Measurements from ENCODE around the gene PIGK. TPM values are rescaled to one million over a fixed set of nuclear protein-coding genes. Genes with fewer than 3 reads are reported as not detected.

Gene PIGK
- total RNA-seq, 4 donors from 2014 or later: 15.3 to 27.2 (median 20.9) TPM

DNA sequence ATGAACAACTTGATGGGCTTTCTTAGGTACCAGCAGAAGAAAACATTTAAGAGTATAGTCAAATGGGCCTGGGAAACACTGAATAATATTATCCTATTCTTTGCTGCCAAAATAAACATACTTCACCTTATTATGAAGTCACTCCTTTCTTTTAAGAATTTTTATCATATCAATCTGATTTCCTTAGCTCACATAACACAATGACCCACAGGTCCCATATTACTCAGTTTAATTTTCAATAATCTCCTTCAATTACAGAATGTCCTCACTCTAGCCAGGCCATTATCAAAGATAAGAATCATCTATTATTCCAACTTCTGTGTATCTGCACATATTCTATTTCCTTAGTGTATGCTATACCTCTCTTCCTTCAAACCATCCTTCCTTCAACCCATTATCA lies 63.0 kb downstream of the PIGK start:
- no peak overlapping the region for H3K27ac ChIP-seq
- DNase-seq (ENCODE audit: low spot score in 2 of 2): no peak
- TF ChIP-seq POLR2A (IDR thresholded peaks at IDR 0.05) (no peak), CTCF (IDR thresholded peaks at IDR 0.05) (no peak), EP300 (IDR thresholded peaks at IDR 0.05) (no peak)
- peaks cover 0 to 51% (median 6%) of the 10 kb centered on the region in 3 donors for H3K36me3 ChIP-seq
- no peaks in the 10 kb centered on the region for H3K27me3 ChIP-seq
- H3K4me1 ChIP-seq: no peaks in the 10 kb centered on the region
- peaks cover 0 to 4% (median 0%) of the 10 kb centered on the region in 4 donors for H3K9me3 ChIP-seq
- H3K4me3 ChIP-seq: no peak overlapping the region

GRCh38 chr1:77146270-77146669 lies 73.0 kb downstream of the PIGK start:
- Histone ChIP-seq H3K36me3 (no peaks in the 10 kb centered on the region), H3K27me3 (no peaks in the 10 kb centered on the region), H3K4me1 (peaks cover 0 to 3% (median 0%) of the 10 kb centered on the region in 4 donors), H3K9me3 (no peaks in the 10 kb centered on the region), H3K27ac (no peak overlapping the region), H3K4me3 (no peak overlapping the region)
- no peak for DNase-seq (ENCODE audit: low spot score in 2 of 2)
- TF ChIP-seq POLR2A (IDR thresholded peaks at IDR 0.05) (no peak), EP300 (IDR thresholded peaks at IDR 0.05) (no peak), CTCF (IDR thresholded peaks at IDR 0.05) (no peak)
- WGBS, 2 donors: 94% methylated on average over 5 of the region's 5 CpGs

- no peak for DNase-seq (ENCODE audit: low spot score in 2 of 2)
- 56 to 61% methylated on average over 2 of the region's 2 CpGs for WGBS, 2 donors
- H3K4me3 ChIP-seq: no peak overlapping the region
- no peaks in the 10 kb centered on the region for H3K36me3 ChIP-seq
- no peaks in the 10 kb centered on the region for H3K27me3 ChIP-seq
- H3K27ac ChIP-seq: no peak overlapping the region
- H3K9me3 ChIP-seq: no peaks in the 10 kb centered on the region
- H3K4me1 ChIP-seq: peaks cover 0 to 3% (median 0%) of the 10 kb centered on the region in 4 donors
- peak in 3 of 5 experiments; percentile 9 to 22 (median 10) for TF ChIP-seq CTCF (IDR thresholded peaks at IDR 0.05)
- no peak for TF ChIP-seq EP300 (IDR thresholded peaks at IDR 0.05)
These were observed 75.6 kb downstream of the PIGK start for GRCh38 chr1:77143529-77144121.

DNA sequence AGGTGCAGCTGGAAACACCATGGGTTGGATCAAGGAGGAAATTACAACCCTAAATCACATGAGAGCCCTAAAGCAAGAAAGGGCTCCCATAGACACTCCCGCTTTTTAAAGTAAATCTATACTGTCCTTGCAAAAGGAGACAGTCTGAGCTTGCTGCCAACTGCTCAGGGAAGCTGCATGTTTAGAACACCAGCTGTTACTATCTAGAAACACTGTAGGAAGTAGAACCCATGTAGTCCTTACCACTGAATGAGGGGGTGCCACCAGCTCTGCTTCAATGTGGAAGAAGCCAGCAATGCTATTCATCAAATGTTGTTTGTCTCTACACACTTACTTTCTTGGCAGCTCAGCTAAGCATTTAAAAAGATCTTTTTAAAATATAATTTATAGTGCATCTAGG lies 79.8 kb downstream of the PIGK start:
- Histone ChIP-seq H3K4me1 (no peaks in the 10 kb centered on the region), H3K4me3 (no peak overlapping the region), H3K36me3 (no peaks in the 10 kb centered on the region), H3K27ac (no peak overlapping the region), H3K9me3 (no peaks in the 10 kb centered on the region), H3K27me3 (no peaks in the 10 kb centered on the region)
- no peak for DNase-seq (ENCODE audit: low spot score in 2 of 2)
- TF ChIP-seq EP300 (IDR thresholded peaks at IDR 0.05) (no peak), CTCF (IDR thresholded peaks at IDR 0.05) (no peak)
- WGBS, 2 donors: 94 to 96% methylated on average over 1 of the region's 1 CpG

GRCh38 chr1:77134359-77134758 lies 84.9 kb downstream of the PIGK start:
- Histone ChIP-seq H3K27me3 (no peaks in the 10 kb centered on the region), H3K4me3 (no peak overlapping the region), H3K36me3 (no peaks in the 10 kb centered on the region), H3K27ac (no peak overlapping the region), H3K4me1 (no peaks in the 10 kb centered on the region), H3K9me3 (no peaks in the 10 kb centered on the region)
- TF ChIP-seq EP300 (IDR thresholded peaks at IDR 0.05): no peak
- TF ChIP-seq CTCF (IDR thresholded peaks at IDR 0.05): no peak
- TF ChIP-seq POLR2A (IDR thresholded peaks at IDR 0.05): no peak
- WGBS, 2 donors: 58 to 59% methylated on average over 2 of the region's 2 CpGs
- no peak for DNase-seq (ENCODE audit: low spot score in 2 of 2)

Measured in tibial nerve (tissue), 4 donors.